Stomach (tissue), 9 donors: Measurements from ENCODE around the gene MYRIP. TPM values are rescaled to one million over a fixed set of nuclear protein-coding genes. Genes with fewer than 3 reads are reported as not detected.

Experiments used
- DNase-seq, 2 donors: peaks; one replicate each; pipeline versions ENCODE4 v3.0.0 to v3.0.0-alpha.2; 2013 to 2019
- H3K27ac ChIP-seq, 5 donors: fragments of 200-600 bp in 4 of 5; sonication (generic) in 4 of 5; one replicate each; pipeline ENCODE4 v1.5.1; 2013 to 2019; ENCODE audit warnings: mild to moderate bottlenecking in 1 of 5, moderate library complexity in 1 of 5
- H3K27me3 ChIP-seq, 3 donors: fragments of 200-600 bp; sonication (generic); one replicate each; pipeline ENCODE4 v1.5.1; 2017 to 2019; ENCODE audit warnings: mixed run types in 1 of 3
- H3K36me3 ChIP-seq, 4 donors: fragments of 200-600 bp; sonication (generic); 1 replicate in 3 of 4; 2 replicates in 1 of 4; pipeline ENCODE4 v1.5.1; 2016 to 2019
- H3K4me1 ChIP-seq, 4 donors: fragments of 200-600 bp; sonication (generic); one replicate each; pipeline ENCODE4 v1.5.1; 2016 to 2019
- H3K4me3 ChIP-seq, 4 donors: fragments of 200-600 bp; sonication (generic) in 3 of 4; one replicate each; pipeline ENCODE4 v1.5.1; 2016 to 2019; ENCODE audit warnings: mild to moderate bottlenecking in 1 of 4
- H3K9me3 ChIP-seq, 4 donors: fragments of 200-600 bp; sonication (generic); one replicate each; pipeline ENCODE4 v1.5.1; 2016 to 2019
- CTCF ChIP-seq, 7 experiments: fragments of 450-650 bp in 4 of 7; fragments of 200-600 bp in 3 of 7; sonication (generic) in 3 of 7; IDR thresholded peaks; one replicate each; pipeline ENCODE4 v1.5.1; 2016 to 2019; ENCODE audit warnings: antibody characterized with exemption in 7 of 7, control low read depth in 2 of 7, mild to moderate bottlenecking in 1 of 7
- EP300 ChIP-seq: sonication (generic); formaldehyde crosslinking; IDR thresholded peaks from one replicate; pipeline ENCODE4 v1.6.1; 2017; ENCODE audit warnings: antibody characterized with exemption
- POLR2A ChIP-seq, 4 donors: fragments of 450-650 bp; IDR thresholded peaks; one replicate each; pipeline ENCODE4 v1.6.1; 2016; ENCODE audit warnings: antibody characterized with exemption in 4 of 4, control low read depth in 2 of 4, mild to moderate bottlenecking in 1 of 4, moderate library complexity in 1 of 4
- POLR2AphosphoS5 ChIP-seq, 3 donors: sonication (generic); formaldehyde crosslinking; IDR thresholded peaks; one replicate each; pipeline ENCODE4 v1.6.1; 2016; ENCODE audit warnings: antibody characterized with exemption in 3 of 3
- WGBS, 5 donors: extraction: QIAGEN DNeasy Blood & Tissue Kit in 3 of 5; methylation state at CpG; one replicate each; pipeline versions ENCODE4 v1.1.5 to v1.1.7; 2013 to 2018; 5-methylcytosine and 5-hydroxymethylcytosine counted together
- intact Hi-C: fragments of 100-400 bp; cut with DNase I; formaldehyde crosslinking; loops from one replicate; pipeline ENCODE4 v1.15.1; 2023; ENCODE audit warnings: low total_unique reads
- polyA plus RNA-seq, 3 donors: library from polyadenylated mRNA; stranded (reverse); fragments of 200-250 nt; gene quantifications; one replicate each; pipeline ENCODE4 v1.2.3, GENCODE V29; 2013
- total RNA-seq, 5 donors: library from RNA; depleted of rRNA; stranded (reverse); fragments of >200 nt; gene quantifications; one replicate each; pipeline versions ENCODE4 v1.1.0 to v1.2.3, GENCODE V29; 2014 to 2016
- donor health status: healthy with polysubstance abuse.
- donor health status: Bipolar disorder and iron deficiency.
- donor health status: healthy.

MYRIP gene
- total and polyA plus RNA-seq, 8 donors, result 1.8 to 20.6 (median 6.8) TPM

GRCh38 chr3:40249168-40249567 lies 439.8 kb downstream of the MYRIP start:
- intact Hi-C loops, result no loop called here

GRCh38 chr3:40254491-40254890 lies 445.1 kb downstream of the MYRIP start:
- intact Hi-C loops, result no loop called here
- no peak for TF ChIP-seq CTCF (IDR thresholded peaks at IDR 0.05)
- TF ChIP-seq POLR2AphosphoS5 (IDR thresholded peaks at IDR 0.05), result no peak
- TF ChIP-seq POLR2A (IDR thresholded peaks at IDR 0.05), result no peak
- TF ChIP-seq EP300, result no peak
- peaks cover 0 to 19% (median 15%) of the 10 kb centered on the region in 4 donors for H3K36me3 ChIP-seq
- H3K27ac ChIP-seq, result no peak overlapping the region
- DNase-seq, result no peak
- no peaks in the 10 kb centered on the region for H3K27me3 ChIP-seq
- H3K4me1 ChIP-seq, result no peaks in the 10 kb centered on the region
- no peak overlapping the region for H3K4me3 ChIP-seq
- 59 to 83% (median 69%) methylated on average over 2 of the region's 2 CpGs for WGBS, 5 donors
- H3K9me3 ChIP-seq, result no peaks in the 10 kb centered on the region

More at GRCh38 chr3:40249168-40249567, 439.8 kb downstream of the MYRIP start:
- TF ChIP-seq EP300 (no peak), POLR2AphosphoS5 (IDR thresholded peaks at IDR 0.05) (no peak), CTCF (IDR thresholded peaks at IDR 0.05) (no peak), POLR2A (IDR thresholded peaks at IDR 0.05) (no peak)
- no peaks in the 10 kb centered on the region for H3K4me1 ChIP-seq
- H3K27ac ChIP-seq, result no peak overlapping the region
- no peaks in the 10 kb centered on the region for H3K9me3 ChIP-seq
- DNase-seq, result no peak
- H3K4me3 ChIP-seq, result no peak overlapping the region
- no peaks in the 10 kb centered on the region for H3K27me3 ChIP-seq
- 86 to 95% (median 91%) methylated on average over 3 of the region's 3 CpGs for WGBS, 5 donors
- peaks cover 0 to 25% (median 16%) of the 10 kb centered on the region in 4 donors for H3K36me3 ChIP-seq

- WGBS, 5 donors, result 81 to 87% (median 85%) methylated on average over 2 of the region's 2 CpGs
- Histone ChIP-seq H3K36me3 (peaks cover 0 to 19% (median 15%) of the 10 kb centered on the region in 4 donors), H3K9me3 (no peaks in the 10 kb centered on the region), H3K27ac (no peak overlapping the region), H3K4me1 (no peaks in the 10 kb centered on the region), H3K4me3 (no peak overlapping the region), H3K27me3 (no peaks in the 10 kb centered on the region)
- intact Hi-C loops, result no loop called here
- DNase-seq, result no peak
- TF ChIP-seq CTCF (IDR thresholded peaks at IDR 0.05), result no peak
- no peak for TF ChIP-seq POLR2AphosphoS5 (IDR thresholded peaks at IDR 0.05)
- TF ChIP-seq POLR2A (IDR thresholded peaks at IDR 0.05), result no peak
- no peak for TF ChIP-seq EP300
Measured at GRCh38 chr3:40254891-40255290, 445.5 kb downstream of the MYRIP start.

GRCh38 chr3:40255532-40255931 lies 446.1 kb downstream of the MYRIP start:
- peaks cover 0 to 19% (median 14%) of the 10 kb centered on the region in 4 donors for H3K36me3 ChIP-seq
- no peak overlapping the region for H3K4me3 ChIP-seq
- no peaks in the 10 kb centered on the region for H3K27me3 ChIP-seq
- H3K9me3 ChIP-seq, result no peaks in the 10 kb centered on the region
- no peak for TF ChIP-seq CTCF (IDR thresholded peaks at IDR 0.05)
- no peaks in the 10 kb centered on the region for H3K4me1 ChIP-seq
- no peak for DNase-seq
- intact Hi-C loops, result no loop called here
- WGBS, 5 donors, result 6 to 26% (median 18%) methylated on average over 1 of the region's 1 CpG
- H3K27ac ChIP-seq, result no peak overlapping the region
